HG02885 (cell line): ENCODE results near the gene CTDSP1.
A peak's percentile ranks its signal among the peaks of the same experiment; 100 is the strongest.

Experiments
- ATAC-seq: cut with Tn5 transposase; IDR thresholded peaks from one replicate; pipeline ENCODE4 v1.9.1; 2021; ENCODE audit warnings: mild to moderate bottlenecking; ENCODE audit not compliant: unreplicated experiment, poor library complexity

CTDSP1 gene

DNA sequence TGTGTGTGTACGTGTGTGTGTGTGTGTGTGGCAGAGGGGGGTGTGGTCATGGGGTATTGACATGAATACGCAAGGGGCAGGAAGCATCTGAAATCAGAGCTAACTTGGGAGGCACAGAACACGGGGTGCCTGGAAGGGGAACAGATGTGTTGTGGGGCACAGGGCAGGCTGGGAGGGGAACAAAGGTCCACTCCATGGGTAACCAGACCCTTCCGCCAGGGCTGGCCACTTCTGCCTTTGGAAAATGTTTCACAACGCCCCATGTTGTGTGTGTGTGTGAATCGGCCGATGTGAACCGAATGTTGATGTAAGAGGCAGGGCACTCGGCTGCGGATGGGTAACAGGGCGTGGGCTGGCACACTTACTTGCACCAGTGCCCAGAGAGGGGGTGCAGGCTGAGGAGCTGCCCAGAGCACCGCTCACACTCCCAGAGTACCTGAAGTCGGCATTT is 17.7 kb upstream of the CTDSP1 start, which contains the start of gene SLC11A1:
SLC11A1 (plus strand) TSS at position 358 of the 451 bp plus-strand sequence. CDS start 96 bp downstream, outside the sequence.
- ATAC-seq, result no peak

DNA sequence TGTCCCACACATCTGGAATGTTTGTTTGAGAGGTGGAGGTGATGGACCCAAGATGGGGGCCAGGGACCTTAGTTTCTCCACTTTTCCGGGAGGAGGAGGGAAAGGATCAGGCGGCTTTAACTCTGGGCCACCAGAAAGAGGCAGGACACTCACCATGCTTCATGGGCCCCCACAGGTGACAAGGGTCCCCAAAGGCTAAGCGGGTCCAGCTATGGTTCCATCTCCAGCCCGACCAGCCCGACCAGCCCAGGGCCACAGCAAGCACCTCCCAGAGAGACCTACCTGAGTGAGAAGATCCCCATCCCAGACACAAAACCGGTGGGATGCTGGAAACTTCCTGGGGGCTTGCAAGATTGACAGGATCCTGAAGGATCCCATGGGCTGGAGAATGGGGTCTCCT is 16.9 kb upstream of the CTDSP1 start:
- no peak for ATAC-seq

DNA sequence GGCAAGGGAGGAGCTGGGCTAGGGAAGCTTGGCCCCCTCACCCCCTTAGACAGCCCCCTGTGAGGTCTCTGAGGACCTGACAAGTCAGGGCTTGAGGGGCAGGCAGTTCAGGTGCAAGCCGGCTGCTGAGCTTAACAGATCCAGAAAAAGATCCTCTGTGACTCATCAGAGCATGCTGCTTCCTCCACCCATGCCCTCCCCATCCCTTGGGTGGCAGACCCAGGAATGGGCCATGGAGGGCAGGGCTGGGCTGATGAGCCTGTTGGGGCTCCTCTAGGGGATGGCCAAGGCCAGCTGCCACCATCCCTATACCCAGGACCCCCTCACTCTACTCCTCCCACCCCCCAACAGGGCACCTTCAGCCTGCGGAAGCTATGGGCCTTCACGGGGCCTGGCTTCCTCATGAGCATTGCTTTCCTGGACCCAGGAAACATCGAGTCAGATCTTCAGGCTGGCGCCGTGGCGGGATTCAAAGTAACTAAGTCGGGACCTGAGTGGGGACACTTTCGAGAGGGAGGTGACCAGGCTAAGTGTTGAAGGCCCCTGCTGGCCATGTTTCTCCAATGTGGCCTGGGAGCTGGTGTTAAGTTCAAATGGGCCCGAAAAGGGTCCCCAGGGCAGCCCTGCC is 15.7 kb upstream of the CTDSP1 start:
- ATAC-seq, result no peak

GRCh38 chr2:218384975-218385374 is 14.7 kb upstream of the CTDSP1 start:
- ATAC-seq, result no peak

GRCh38 chr2:218386505-218387368 is 12.9 kb upstream of the CTDSP1 start:
- ATAC-seq, result no peak

- ATAC-seq, result no peak
Measured at GRCh38 chr2:218387369-218388194, 12.1 kb upstream of the CTDSP1 start.

- ATAC-seq, result no peak
Measured at GRCh38 chr2:218389333-218390150, 10.1 kb upstream of the CTDSP1 start.

GRCh38 chr2:218391202-218391601 is 8.5 kb upstream of the CTDSP1 start:
- no peak for ATAC-seq

GRCh38 chr2:218392459-218392858 is 7.2 kb upstream of the CTDSP1 start:
- ATAC-seq, result no peak

DNA sequence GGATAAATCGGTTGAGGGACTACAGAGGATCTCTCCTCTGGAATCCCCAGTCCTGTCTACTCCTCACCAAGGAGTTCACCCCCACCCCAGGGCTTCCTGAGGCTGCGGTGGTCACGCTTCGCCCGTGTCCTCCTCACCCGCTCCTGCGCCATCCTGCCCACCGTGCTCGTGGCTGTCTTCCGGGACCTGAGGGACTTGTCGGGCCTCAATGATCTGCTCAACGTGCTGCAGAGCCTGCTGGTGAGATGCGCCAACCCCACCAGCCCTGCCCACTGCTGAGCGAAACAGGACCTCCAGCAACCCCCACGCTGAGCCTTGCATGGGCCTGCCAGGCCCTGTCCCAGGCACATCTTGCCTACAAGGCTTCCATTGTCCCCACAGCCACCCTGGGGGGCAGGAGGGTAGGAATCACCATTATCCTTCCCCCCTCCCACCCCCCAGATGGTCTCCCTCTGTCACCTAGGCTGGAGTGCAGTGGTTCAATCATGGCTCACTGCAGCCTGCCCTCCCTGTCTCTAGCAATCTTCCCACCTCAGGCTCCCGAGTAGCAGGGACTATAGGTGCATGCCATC is 6.7 kb upstream of the CTDSP1 start:
- ATAC-seq, result no peak

- no peak for ATAC-seq
Measured at GRCh38 chr2:218393750-218394290, 5.8 kb upstream of the CTDSP1 start.

GRCh38 chr2:218394298-218395089 is 5.2 kb upstream of the CTDSP1 start:
- ATAC-seq, result no peak

DNA sequence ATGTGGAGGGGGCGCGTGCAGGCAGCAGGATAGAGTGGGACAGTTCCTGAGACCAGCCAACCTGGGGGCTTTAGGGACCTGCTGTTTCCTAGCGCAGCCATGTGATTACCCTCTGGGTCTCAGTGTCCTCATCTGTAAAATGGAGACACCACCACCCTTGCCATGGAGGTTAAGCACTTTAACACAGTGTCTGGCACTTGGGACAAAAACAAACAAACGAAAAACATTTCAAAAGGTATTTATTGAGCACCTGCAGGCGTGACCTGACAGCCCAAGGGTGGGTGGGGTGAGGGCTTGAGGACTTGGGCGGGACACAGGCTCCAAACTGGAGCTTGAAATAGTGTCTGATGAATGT is 4.6 kb upstream of the CTDSP1 start:
- ATAC-seq, result no peak

- no peak for ATAC-seq
Measured at GRCh38 chr2:218395456-218395825, 4.2 kb upstream of the CTDSP1 start.

- ATAC-seq, result peak; percentile 56
Measured at GRCh38 chr2:218395826-218396687, 3.6 kb upstream of the CTDSP1 start.

DNA sequence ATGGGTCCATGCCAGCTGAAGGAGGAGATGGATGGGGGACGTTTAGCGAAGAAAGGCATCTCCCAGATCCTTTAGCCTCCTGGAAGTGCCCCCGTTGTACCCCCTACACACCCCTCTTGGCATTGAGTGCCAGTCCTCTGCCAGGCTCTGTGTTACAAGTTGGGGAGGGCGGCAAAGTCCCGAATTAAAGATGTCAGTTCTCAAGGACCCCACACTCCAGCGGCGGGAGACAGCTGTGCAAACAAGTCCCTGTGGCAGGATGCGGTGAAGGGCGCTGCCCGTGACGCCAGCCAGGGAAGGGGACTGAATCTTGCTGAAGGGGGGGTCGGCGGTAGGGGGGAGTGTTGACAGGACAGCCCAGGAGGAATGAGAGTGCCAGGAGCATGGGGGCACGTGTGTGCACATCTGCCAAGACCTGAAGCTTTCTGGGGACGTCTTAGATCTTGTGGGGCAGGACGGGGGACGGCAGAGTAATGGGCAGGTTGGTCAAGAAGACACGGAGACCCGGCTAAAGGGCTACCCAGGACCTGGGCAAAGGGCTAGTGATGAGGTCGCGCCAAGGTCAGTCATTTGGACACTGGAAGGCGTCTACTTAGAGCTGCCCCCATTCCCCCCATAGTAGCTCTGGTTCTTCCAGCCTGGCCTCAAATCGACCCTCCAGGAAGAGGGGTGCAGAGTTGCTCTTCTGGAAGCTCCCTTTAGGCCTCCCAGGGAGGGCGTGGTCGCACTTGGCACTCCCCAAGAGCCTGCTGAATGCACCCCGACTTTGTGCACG is 2.8 kb upstream of the CTDSP1 start:
- ATAC-seq, result no peak

- no peak for ATAC-seq
Measured at GRCh38 chr2:218397463-218397819, 2.2 kb upstream of the CTDSP1 start.
